GM04503 (cell line): ENCODE data around the gene PANX1.
A peak's percentile ranks its signal among the peaks of the same experiment; 100 is the strongest.

ENCODE experiments used
- DNase-seq: peaks from one replicate; pipeline ENCODE4 v3.0.0-alpha.2; 2012; ENCODE audit warnings: low read depth

The PANX1 gene

DNA sequence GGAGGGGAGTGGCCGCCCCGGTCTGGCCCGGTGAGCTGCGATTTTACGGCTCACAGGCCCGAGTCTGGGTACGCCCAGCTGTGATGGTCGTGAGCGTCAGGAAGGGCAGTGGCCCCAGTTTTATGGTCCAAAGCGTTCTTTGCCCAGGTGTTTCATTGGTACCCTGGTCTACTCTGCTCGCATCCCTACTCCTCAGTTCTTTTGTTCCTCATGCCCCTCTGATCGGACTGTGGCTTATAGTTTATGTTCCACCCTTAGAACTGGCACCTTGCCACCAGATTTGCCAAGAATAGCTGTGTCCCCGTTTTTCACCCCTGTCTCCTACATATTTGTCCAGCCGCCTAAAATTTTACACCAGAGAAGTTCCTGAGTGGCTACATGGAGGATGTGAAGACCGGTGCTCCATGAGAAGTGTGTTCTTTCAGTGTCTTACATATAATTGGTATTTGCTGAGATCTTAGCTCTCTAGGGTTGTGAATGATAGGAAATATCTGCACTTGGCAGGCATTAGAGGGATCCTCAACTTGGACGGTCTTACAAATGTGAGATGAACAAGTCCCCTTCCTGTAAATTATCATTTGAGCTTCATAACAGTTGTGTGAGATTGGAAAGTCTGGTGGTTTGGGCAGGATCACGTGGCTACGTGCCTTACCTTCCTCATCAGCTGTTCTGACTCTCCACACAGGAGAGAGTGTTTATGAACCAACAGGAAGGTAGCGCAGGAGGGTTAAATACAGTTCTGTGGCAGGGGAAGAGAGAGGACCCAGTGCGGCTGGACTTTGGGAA lies 1.1 kb downstream of the PANX1 start:
- DNase-seq: no peak

DNA sequence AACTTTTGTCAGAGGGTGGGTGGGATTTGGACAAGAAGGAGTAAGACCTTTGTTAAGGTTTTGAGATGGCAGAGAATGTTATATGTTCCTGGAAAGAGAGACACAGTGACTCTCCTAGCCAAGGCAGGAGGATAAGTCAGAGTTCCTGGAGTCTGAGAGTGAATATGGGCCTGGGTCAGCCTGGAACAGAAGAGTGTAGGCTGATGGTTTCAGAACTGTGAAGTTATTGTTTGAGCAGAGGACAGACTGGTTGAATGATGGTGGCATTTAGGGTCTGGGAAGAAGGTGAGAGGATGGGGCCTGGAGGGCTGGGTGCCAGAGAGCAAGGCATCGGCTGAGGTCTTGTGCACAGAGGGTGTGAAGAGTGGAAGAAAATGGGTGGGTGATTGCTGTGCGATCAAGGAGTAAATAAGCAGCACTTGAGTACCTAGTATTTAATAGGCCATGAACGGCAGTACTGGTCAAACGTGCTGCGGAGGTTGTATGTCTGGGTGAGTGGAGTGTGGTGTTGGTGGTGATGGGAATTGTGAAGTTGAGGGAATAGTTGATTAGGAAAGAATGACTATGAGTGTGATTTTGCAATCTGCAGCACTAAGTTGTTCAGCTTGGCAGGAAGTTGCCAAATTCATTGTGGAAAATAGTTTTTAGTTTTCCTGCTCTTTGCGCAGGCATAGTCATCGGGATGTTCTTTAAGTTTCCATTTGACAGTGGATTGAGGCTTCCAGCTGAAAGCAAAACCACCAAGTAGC lies 1.8 kb downstream of the PANX1 start:
- peak; percentile 88 for DNase-seq

DNA sequence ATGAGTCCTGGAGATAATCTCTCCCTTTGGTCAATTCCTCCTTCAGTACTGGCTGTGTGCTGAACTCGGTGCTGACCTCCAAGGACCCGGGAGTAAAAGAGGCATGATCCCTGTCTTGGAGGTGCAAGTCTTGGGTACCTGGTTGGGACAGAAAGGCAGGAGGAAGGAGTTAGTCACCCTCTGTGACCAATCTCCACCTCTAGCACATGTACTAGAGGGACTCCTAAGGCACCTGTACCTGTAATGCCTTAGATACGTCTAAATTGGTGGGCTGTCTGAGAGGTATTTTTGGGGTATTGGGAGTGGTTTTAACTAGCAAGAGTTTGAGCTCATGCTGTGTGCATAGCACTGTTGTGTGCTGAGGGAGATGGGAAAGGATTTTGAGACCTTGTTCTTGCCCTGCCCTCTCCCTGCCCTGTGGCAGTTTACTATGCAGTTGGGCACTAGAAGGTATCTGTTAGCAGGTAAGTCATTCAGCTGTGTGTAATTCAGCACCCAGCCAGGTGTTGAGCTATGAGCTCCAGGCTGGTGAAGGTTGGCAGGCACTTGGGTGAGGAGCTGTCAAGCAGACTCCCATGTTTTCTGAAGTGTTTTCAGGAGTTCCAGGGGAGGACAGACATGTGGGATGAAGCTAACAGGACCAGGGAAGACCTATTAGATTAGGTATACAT lies 2.5 kb downstream of the PANX1 start:
- DNase-seq: no peak

DNA sequence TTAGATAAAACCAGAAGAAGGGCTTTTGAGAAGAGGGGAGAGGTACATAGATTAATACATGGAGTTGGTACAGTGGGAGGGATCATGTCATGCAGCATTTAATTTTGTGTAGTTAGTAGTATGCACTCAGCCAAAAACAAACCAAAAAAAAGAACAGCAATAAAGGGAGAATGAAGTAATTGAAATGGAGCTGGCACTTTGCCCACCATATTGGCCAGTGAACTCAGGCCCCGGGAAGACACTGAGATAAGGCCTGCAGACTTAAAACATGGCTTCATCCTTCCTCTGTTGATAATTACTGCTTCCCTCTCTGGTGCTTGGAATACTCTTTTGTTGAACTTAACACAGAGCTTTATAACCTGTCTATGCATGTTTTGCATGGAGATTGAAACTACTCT lies 3.1 kb downstream of the PANX1 start:
- no peak for DNase-seq

DNA sequence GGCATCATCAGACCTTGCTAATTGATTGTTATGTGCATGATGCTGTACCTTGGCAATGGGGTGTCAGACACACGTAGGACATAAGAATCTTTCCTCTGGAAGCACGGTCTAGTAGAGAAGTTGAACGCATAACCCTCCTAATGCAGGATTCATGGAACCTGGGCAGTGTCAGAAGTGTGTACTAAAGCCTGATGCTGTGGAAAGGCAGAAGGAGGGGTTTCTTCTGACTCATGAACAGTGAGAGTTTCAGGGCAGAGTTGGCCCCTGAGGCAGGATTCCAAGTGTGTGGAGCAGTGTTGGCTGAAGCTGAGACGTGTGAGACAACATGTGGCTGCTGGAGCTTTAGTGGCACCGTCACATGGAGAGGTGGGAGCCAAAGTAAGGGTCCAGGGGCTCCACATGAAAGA lies 3.5 kb downstream of the PANX1 start:
- DNase-seq: no peak

DNA sequence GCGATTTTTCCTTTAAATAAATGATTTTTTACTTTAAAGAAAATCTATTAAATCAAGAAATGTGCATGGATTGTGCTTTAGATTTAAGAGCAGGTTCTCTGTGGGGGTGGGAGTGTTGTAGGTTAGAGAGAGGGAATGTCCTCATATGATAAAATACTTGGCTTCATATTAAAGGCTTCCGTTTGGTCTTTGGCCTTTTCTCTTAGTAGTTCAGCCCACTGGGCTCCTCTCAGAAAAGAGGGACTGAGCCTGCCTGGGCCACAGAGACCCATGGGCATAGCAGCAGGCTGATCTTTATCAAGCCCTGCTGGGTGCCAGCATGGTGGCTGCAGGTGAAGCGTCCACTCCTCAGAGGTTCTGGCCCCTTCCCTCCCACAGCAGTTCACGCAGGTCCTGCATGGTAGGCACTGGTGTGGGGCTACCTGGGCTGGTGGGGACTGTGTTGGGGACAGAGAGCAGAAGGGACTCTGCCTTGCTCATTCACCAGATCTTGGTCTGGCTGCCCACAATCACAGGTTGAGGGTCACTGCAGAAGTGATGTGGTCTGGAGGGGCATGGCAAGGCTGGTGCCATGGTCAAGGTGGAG lies 4.3 kb downstream of the PANX1 start:
- no peak for DNase-seq

DNA sequence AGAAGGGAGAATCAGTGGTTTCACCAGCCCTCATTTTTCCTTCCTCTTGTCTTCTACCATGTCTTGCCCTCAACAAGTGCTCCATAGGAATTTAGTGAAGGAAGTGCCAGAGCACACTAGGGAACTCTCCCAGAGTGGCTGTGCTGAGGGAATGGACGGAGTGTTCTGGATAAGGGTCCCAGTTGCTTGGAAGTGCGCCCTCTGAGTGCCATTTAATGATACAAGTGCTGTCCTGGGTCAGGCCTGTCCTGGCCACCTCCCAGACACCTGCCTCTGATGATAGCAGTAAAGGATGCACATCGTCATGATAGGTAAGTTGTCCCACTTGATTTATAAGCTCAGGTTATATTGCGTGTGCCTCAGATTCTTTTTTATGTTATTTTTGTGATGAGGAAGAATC lies 5.1 kb downstream of the PANX1 start:
- DNase-seq: no peak

DNA sequence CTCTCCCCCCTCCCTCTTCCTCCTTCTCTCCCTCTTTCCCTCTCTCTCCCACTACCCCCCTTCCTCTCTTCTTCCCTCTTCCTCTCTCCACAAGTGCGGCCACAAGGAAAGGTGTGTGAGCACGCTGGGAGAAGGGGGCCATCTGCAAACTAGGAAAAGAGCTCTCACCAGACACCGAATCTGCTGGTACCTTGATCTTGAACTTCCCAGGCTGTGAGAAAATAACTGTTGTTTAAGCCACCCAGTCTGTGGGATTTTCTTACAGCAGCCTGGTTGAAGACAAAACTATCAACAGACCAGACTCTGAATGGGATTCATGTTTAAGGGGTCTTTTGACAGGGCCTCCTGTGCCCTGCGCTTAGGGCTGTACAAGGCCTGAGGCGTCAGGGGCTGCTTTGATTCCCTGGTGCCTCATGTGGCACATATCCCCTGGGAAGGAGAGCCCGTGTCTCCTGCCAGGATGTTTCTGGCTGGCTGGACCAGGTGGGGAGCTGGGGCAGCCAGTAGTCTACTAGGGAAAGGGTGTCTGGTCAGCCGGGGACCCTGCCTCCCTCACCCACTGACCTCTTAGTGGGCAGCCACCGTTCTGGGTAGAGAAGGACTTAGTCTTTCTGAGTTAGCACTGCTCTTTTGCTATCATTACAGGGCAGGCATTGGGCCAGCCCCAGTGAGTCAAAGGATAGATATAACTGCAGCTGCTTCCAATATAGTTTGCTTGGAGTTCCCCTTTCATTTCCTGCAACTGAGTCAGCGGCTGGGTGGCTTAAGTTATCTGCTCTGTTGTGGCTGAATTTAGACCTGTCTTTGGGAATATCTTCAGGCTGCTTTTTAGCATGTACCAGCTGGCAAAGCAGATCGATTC lies 6.2 kb downstream of the PANX1 start:
- DNase-seq: peak; percentile 75

DNA sequence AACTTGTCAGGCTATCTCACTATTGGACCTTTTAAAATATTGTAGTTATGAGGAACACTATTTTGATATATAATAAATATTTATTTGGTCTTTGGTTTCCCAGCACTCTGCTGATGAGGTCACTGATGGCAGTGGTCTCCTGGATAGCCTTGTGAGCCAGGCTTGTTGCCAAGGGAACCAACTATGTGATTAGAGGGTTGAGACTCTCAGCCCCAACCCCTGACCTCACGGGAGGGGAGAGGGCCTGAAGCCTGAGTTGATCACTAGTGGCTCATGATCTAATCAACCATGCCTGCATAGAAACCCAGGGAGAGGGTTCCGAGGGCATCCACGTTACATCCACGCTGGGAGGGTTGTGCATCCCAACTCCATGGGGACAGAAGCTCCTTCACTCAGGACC lies 10.8 kb downstream of the PANX1 start:
- no peak for DNase-seq

DNA sequence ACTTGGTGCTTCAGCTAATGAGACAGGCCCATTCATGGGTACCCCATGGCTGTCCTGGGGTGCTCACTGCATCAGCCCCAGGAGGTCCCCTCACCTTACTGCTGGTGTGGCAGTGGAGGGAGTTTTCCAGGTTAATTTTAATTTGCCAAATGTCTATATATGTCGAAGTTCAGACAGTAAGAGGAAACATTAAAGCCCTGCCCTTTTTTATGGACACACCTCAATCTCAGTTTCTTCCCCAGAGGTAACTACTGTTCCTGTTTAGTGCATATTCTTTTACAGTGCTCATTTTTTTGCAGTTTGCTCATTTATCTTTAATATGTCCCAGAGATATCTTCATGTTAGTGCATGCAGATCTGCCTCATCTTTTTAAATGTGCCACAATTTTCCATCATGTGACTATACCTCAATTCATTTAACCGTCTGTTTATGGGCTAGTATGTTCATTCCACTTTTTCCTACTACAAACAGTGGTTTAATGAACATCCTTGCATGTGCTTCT lies 11.6 kb downstream of the PANX1 start:
- no peak for DNase-seq

DNA sequence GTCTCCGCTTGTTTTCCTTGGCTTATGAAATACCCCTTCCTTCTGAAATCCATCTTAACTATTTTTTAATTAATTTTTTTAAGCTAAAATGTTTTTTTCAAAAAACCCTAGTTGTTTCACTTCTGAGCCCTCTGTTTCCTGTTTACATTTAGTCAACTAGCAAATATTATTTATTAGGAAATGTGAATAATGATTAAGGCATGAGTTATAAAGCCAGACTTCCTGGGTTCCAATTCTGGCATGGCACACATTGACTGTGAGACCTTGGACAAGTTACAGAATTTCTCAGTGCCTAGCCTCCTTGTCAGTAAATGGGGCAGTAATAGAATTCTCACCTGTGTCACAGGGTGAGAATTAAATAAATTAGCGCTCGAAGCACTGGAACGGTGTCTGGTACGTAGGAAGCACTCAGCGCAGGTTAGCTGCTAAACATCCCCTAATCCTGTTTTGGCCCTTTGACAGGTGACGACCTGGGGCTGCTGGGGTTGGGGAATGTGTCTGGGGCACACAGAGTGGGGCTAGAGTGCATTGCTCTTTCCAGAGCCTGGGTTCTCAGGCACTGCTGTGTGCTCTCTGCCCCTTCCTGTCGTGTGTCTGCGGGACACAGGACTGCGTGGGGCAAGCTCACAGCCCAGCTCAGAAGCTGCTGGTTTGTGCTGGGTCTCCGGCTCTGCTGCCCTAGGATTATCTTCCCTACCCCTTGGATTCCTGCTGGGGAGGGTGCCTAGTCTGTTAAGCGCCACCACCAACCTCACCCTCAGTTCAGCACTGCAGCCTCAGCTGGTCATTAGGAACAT lies 13.1 kb downstream of the PANX1 start:
- no peak for DNase-seq

DNA sequence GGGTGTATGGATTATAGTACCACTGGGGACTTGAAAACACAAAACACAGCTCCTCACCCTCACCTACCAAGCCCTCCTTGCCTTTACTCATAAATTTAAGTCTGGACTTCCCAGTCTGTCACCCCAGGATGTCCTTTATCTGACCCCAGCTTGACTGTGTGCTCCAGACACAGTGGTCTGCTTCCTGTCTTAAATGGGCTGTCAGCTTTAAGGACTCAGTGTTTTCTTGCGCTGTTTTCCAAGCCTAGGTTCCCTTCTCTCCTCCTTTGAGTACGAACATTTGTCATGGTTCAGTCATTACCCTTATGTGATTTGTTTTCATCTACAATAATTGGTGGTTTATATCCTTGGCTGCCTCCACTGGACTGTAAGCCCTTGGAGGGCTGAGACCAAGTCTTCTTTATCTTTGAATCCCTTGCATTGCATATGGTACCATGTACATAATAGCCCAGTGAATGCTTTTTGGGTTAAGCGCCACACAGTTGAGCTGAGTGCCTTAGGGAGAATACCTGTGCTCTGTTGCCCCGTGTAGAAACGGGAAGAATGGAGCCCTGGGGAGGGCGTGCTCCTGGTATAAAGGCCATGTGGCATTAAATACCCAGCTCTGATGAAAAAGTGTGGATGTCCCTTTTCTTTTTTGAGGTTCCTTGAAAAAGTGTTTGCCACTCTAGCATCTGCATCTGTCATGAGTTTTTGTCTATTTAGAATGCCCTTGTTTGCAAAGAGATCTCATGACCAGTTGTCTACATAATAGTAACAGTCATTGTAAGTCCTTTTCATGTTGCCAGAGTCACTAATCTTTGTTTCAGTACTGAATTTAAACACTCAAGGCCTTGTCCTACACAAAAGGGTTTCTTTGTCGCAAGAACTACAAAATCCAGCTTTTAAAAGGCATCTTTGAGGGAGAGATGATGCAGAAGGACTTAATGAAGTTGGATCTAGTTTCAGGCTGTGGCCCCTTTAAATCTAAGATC lies 14.0 kb downstream of the PANX1 start:
- DNase-seq: no peak

DNA sequence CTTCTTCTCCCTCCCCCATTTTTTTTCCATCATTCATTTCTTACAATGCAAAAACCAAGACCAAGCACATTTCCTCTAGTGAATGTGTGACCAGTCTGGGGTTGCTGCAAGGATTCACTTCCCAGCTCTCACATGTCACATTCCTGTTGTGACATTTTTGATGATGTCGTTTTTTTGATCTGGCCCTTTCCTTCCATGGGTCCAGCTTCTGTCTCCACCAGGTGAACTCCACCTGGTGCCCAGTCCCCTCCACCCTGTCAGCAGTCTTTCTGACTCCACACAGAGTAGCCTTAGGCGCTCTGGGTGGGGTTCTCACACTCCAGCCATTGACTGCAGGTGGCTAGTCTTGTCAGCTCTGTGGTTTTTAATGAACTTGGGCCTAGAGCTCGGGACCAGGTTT lies 15.6 kb downstream of the PANX1 start:
- no peak for DNase-seq

DNA sequence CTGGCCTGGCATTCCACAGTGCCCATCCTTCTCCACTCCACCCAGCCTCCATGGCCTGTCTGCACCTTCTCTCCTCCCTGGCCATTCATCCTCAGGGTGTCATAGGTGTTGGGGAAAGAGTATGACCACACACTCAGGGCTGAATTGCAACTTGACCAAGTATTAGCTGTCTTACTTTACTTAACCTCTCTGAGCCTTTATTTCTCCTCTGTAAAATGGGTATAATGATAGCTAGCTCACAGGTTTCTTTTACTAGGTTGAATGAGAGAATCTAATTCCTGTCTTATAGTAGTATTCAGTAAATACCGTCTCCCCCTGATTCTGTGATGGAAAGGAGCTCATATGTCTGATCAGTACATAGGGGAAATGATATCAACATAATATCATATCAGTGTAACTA lies 16.0 kb downstream of the PANX1 start:
- no peak for DNase-seq

DNA sequence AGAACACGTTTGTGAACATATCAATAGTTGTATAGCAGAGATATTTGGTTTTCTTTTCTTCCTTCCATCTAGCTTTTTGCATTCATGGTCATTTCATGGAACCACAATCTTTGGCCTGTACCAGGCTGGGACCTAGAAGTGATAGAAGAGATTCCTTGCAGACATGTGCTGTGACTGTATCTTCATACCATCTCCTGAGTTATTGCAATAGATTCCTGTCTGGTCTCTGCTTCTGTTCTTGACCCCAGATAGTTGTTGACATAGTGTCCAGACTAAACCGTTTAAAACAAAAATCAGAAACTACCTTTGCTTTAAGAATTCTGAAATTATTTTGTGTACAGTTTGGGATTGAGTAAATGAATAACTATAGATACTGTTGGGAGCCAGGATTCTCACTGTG lies 16.8 kb downstream of the PANX1 start:
- no peak for DNase-seq

DNA sequence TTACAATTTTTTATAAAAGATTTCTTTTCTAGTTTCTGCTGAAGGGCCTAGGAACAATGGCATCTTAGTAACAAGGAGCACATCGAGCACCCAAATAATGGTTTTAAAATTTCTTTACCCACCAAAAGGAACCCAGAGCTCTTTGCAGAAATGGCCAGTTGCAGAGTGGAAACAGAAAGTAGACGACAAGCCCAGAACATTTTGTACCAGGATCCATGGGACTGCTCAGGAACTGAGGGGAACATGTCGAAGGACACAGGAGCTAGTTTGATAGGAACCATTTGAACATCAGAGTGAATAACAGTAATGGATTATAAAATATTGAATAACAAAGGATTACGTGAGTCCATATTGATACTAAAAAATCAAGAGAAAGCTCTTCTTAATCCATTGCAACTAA lies 17.3 kb downstream of the PANX1 start:
- DNase-seq: no peak

DNA sequence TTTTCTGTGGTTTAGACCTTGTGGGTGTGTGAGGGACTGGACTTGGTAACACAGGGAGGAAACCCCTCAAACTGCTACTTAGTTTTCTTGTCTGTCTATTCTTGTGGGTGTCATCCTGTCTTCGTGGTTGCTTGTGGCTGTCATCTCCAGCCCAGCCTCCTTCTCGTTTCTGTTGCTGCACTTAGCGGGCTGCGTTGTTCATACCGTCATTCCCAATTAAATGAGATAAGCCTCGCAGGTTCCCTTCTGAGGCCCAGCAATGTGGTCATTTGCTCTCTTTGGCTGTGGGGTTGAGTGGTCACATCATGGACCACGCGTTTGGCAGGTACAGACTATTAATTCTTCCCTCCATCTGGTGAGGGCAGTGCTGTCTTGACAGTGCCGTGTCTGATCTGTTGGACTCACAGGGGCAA lies 18.8 kb downstream of the PANX1 start:
- DNase-seq: no peak

DNA sequence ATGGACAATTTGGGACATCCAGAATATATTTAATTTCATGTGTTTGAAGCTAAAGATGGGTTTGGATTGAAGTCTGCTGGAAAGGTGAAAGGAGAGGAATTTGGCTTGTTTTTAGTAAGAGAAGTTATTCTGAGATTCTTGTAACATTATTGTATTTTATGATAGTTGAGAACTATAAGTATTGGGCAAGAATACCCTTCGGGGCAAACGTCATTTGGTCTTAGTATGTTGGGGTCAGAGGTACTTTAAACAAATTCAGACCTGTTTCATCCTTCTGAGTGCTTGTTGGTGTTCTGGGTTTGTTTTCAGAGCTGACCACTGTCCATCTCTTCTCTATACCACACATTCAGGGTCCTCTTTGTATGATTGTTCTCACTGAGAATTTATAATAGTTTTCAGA lies 19.5 kb downstream of the PANX1 start:
- DNase-seq: no peak

DNA sequence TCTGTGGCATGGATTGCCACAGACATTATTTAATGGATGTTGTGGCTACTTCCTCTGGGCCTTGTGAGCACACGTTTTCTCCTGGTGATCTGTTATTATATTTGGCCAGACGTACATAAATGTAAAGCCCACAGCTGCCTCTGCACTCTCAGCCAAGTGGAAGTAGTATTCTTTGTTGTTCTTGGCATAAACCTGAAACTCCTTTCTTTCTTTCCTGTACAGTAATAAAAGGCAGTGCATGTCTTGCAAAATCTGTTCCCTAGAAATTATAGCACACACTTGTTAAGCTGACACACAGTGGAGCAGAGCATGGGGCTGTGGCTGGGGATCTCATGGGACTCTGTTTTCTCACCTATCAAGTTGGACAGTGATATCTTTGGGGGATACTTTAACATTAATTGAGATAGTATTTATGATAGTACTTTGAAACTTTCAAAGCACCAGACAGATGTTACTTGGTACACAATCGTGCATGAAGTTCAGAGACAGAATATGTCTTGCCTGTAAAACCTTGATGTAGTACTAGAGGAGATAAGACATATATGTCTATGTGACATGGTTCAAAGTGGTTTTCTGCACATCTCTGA lies 20.9 kb downstream of the PANX1 start:
- no peak for DNase-seq
